Neural cell (in vitro differentiated cells): ENCODE results near the gene FBLN2.

Source experiments
- CTCF ChIP-seq: fragments of 450-650 bp; IDR thresholded peaks from 2 replicates; pipeline ENCODE4 v1.5.1; 2014; ENCODE audit warnings: antibody characterized with exemption, mild to moderate bottlenecking, moderate library complexity; ENCODE audit not compliant: poor library complexity, severe bottlenecking
- EP300 ChIP-seq: fragments of 450-650 bp; conservative IDR thresholded peaks from 2 replicates; pipeline ENCODE4 v1.6.1; 2014; ENCODE audit warnings: antibody characterized with exemption, mild to moderate bottlenecking, moderate library complexity; ENCODE audit not compliant: poor library complexity, severe bottlenecking
- EZH2 ChIP-seq: fragments of 200-600, 300-800 bp; shearing (Covaris generic), sonication (generic); IDR thresholded peaks from 2 replicates; pipeline ENCODE4 v1.6.1; 2014; ENCODE audit warnings: antibody characterized with exemption, low read length, borderline replicate concordance, mild to moderate bottlenecking; ENCODE audit not compliant: insufficient read depth, poor library complexity, severe bottlenecking
- MXI1 ChIP-seq: fragments of 450-650 bp; conservative IDR thresholded peaks from 2 replicates; pipeline ENCODE4 v1.6.1; 2014; ENCODE audit warnings: antibody characterized with exemption, mild to moderate bottlenecking; ENCODE audit not compliant: poor library complexity, severe bottlenecking
- POLR2AphosphoS5 ChIP-seq: IDR thresholded peaks from 2 replicates; pipeline ENCODE4 v1.6.1; 2012
- RAD21 ChIP-seq: fragments of 450-650 bp; conservative IDR thresholded peaks from 2 replicates; pipeline ENCODE4 v1.6.1; 2014; ENCODE audit warnings: antibody characterized with exemption, mild to moderate bottlenecking, moderate library complexity
- REST ChIP-seq: IDR thresholded peaks from 2 replicates; pipeline ENCODE4 v1.6.1; 2012; ENCODE audit warnings: borderline replicate concordance
- SMC3 ChIP-seq: fragments of 450-650 bp; conservative IDR thresholded peaks from 2 replicates; pipeline ENCODE4 v1.6.1; 2014; ENCODE audit warnings: antibody characterized with exemption, mild to moderate bottlenecking, moderate library complexity; ENCODE audit not compliant: poor library complexity
- TAF1 ChIP-seq: IDR thresholded peaks from 2 replicates; pipeline ENCODE4 v1.6.1; 2012; ENCODE audit warnings: low read depth

- TF ChIP-seq CTCF (peak; percentile 99), REST (no peak), TAF1 (no peak), POLR2AphosphoS5 (no peak), EP300 (peak; percentile 23), SMC3 (peak; percentile 100), EZH2 (no peak), MXI1 (peak; percentile 18), RAD21 (peak; percentile 99)
Observed at GRCh38 chr3:13657660-13658435, 108.9 kb downstream of the FBLN2 start.
